ENCODE measurements around the gene PC. TPM values are rescaled to one million over a fixed set of nuclear protein-coding genes. Genes with fewer than 3 reads are reported as not detected.

PC gene
- total RNA-seq, 4 donors from 2014 or later, result 154 to 535 (median 195) TPM

- no peak for TF ChIP-seq CTCF (IDR thresholded peaks at IDR 0.05; ENCODE audit: low read depth)
Observed at GRCh38 chr11:66936311-66936711, 21.9 kb downstream of the PC start.

GRCh38 chr11:66934950-66935779 lies 23.0 kb downstream of the PC start:
- TF ChIP-seq CTCF (IDR thresholded peaks at IDR 0.05; ENCODE audit: low read depth), result no peak

- TF ChIP-seq CTCF (IDR thresholded peaks at IDR 0.05; ENCODE audit: low read depth), result no peak
Observed at GRCh38 chr11:66933531-66933930, 24.7 kb downstream of the PC start.

- TF ChIP-seq CTCF (IDR thresholded peaks at IDR 0.05; ENCODE audit: low read depth), result no peak
Observed at GRCh38 chr11:66932543-66932942, 25.6 kb downstream of the PC start.

GRCh38 chr11:66929753-66930152 lies 28.4 kb downstream of the PC start:
- no peak for TF ChIP-seq CTCF (IDR thresholded peaks at IDR 0.05; ENCODE audit: low read depth)

GRCh38 chr11:66924272-66924671 lies 33.9 kb downstream of the PC start:
- no peak for TF ChIP-seq CTCF (IDR thresholded peaks at IDR 0.05; ENCODE audit: low read depth)

GRCh38 chr11:66922551-66922950 lies 35.6 kb downstream of the PC start:
- TF ChIP-seq CTCF (IDR thresholded peaks at IDR 0.05; ENCODE audit: low read depth), result no peak

Data from subcutaneous adipose tissue (tissue), 4 donors.